ENCODE measurements around the gene RPS6KA2.
"Not testable (repeated sequence)": the region's sequence is repeated elsewhere in the genome, so short reads cannot be mapped to it uniquely, and the experiment has no call there.

Gene RPS6KA2

GRCh38 chr6:166393535-166393823 is 233.6 kb downstream of the RPS6KA2 start:
- DNase-seq (ENCODE audit: low read depth) = no peak

- not testable (repeated sequence) for DNase-seq (ENCODE audit: low read depth)
Measured at GRCh38 chr6:166392755-166393534, 234.1 kb downstream of the RPS6KA2 start.

GRCh38 chr6:166389119-166389518 is 237.9 kb downstream of the RPS6KA2 start:
- no peak for DNase-seq (ENCODE audit: low read depth)

- DNase-seq (ENCODE audit: low read depth) = no peak
Measured at GRCh38 chr6:166388290-166389004, 238.6 kb downstream of the RPS6KA2 start.

GRCh38 chr6:166387642-166388289 is 239.3 kb downstream of the RPS6KA2 start:
- no peak for DNase-seq (ENCODE audit: low read depth)

- not testable (repeated sequence) for DNase-seq (ENCODE audit: low read depth)
Measured at GRCh38 chr6:166387098-166387497, 240.0 kb downstream of the RPS6KA2 start.

GRCh38 chr6:166386111-166386510 is 240.9 kb downstream of the RPS6KA2 start:
- DNase-seq (ENCODE audit: low read depth) = no peak

- not testable (repeated sequence) for DNase-seq (ENCODE audit: low read depth)
Measured at GRCh38 chr6:166383802-166384363, 243.2 kb downstream of the RPS6KA2 start.

- DNase-seq (ENCODE audit: low read depth) = peak; percentile 94
Measured at GRCh38 chr6:166382933-166383801, 243.9 kb downstream of the RPS6KA2 start, which contains the start of gene MPC1. Gene MPC1 (minus strand): TSS chr6:166382940. CDS start chr6:166382876, 64 bp downstream.

- DNase-seq (ENCODE audit: low read depth) = no peak
Measured at GRCh38 chr6:166382500-166382932, 244.5 kb downstream of the RPS6KA2 start.

- DNase-seq (ENCODE audit: low read depth) = peak; percentile 56
Measured at GRCh38 chr6:166381733-166382499, 245.1 kb downstream of the RPS6KA2 start.

- DNase-seq (ENCODE audit: low read depth) = no peak
Measured at GRCh38 chr6:166381381-166381732, 245.7 kb downstream of the RPS6KA2 start.

GRCh38 chr6:166379800-166380199 is 247.3 kb downstream of the RPS6KA2 start:
- no peak for DNase-seq (ENCODE audit: low read depth)

- no peak for DNase-seq (ENCODE audit: low read depth)
Measured at GRCh38 chr6:166379103-166379586, 247.9 kb downstream of the RPS6KA2 start.

GRCh38 chr6:166377721-166378120 is 249.3 kb downstream of the RPS6KA2 start:
- DNase-seq (ENCODE audit: low read depth) = no peak

- DNase-seq (ENCODE audit: low read depth) = no peak
Measured at GRCh38 chr6:166375013-166375412, 252.0 kb downstream of the RPS6KA2 start.

GRCh38 chr6:166370489-166370888 is 256.6 kb downstream of the RPS6KA2 start:
- DNase-seq (ENCODE audit: low read depth) = no peak

- no peak for DNase-seq (ENCODE audit: low read depth)
Measured at GRCh38 chr6:166369782-166370181, 257.3 kb downstream of the RPS6KA2 start.

- DNase-seq (ENCODE audit: low read depth) = no peak
Measured at GRCh38 chr6:166366921-166367320, 260.1 kb downstream of the RPS6KA2 start.

- no peak for DNase-seq (ENCODE audit: low read depth)
Measured at GRCh38 chr6:166365806-166366205, 261.2 kb downstream of the RPS6KA2 start.

- no peak for DNase-seq (ENCODE audit: low read depth)
Measured at GRCh38 chr6:166365221-166365620, 261.8 kb downstream of the RPS6KA2 start.

Data from stimulated activated CD8-positive, alpha-beta memory T cell treated with anti-CD3 and anti-CD28 coated beads, Interleukin-4, amount 100 ng/mL, for 24 hours (primary cell).